ENCODE results near the gene SYNE2.

- no peak for TF ChIP-seq MAX (IDR thresholded peaks at IDR 0.05)
- no peak for TF ChIP-seq REST (IDR thresholded peaks at IDR 0.05; ENCODE audit: low read depth)
- TF ChIP-seq EP300 (IDR thresholded peaks at IDR 0.05; ENCODE audit: borderline replicate concordance), result no peak
- TF ChIP-seq, protein P1, sequence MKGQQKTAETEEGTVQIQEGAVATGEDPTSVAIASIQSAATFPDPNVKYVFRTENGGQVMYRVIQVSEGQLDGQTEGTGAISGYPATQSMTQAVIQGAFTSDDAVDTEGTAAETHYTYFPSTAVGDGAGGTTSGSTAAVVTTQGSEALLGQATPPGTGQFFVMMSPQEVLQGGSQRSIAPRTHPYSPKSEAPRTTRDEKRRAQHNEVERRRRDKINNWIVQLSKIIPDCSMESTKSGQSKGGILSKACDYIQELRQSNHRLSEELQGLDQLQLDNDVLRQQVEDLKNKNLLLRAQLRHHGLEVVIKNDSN (IDR thresholded peaks at IDR 0.05), result no peak
- TF ChIP-seq TCF12 (IDR thresholded peaks at IDR 0.05; ENCODE audit: low read depth), result no peak
- TF ChIP-seq TEAD4 (IDR thresholded peaks at IDR 0.05), result no peak
- no peak for TF ChIP-seq TAF1 (IDR thresholded peaks at IDR 0.05; ENCODE audit: low read depth)
- no peak for TF ChIP-seq YY1 (IDR thresholded peaks at IDR 0.05; ENCODE audit: low read depth)
- TF ChIP-seq NFIC (IDR thresholded peaks at IDR 0.05), result no peak
- TF ChIP-seq CEBPB (IDR thresholded peaks at IDR 0.05), result no peak
- TF ChIP-seq RAD21 (IDR thresholded peaks at IDR 0.05; ENCODE audit: low read depth), result no peak
- TF ChIP-seq FOXM1 (IDR thresholded peaks at IDR 0.05; ENCODE audit: borderline replicate concordance, low read depth), result no peak
These were observed 367.3 kb downstream of the SYNE2 start for GRCh38 chr14:64220056-64220455.

Data from Ishikawa (cell line).